DND-41 (cell line): ENCODE measurements around the gene BLOC1S6.

Source experiments
- CTCF ChIP-seq: IDR thresholded peaks from 2 replicates; pipeline ENCODE4 v1.5.1; 2012; ENCODE audit warnings: borderline replicate concordance, low read length, moderate library complexity, mild to moderate bottlenecking; ENCODE audit not compliant: poor library complexity, severe bottlenecking; ENCODE audit errors: extremely low read depth
- EZH2 ChIP-seq: IDR thresholded peaks from 3 replicates; pipeline ENCODE4 v1.6.1; 2012; ENCODE audit warnings: borderline replicate concordance, low read depth, mild to moderate bottlenecking, moderate library complexity, low read length, inconsistent platforms; ENCODE audit not compliant: severe bottlenecking

DNA sequence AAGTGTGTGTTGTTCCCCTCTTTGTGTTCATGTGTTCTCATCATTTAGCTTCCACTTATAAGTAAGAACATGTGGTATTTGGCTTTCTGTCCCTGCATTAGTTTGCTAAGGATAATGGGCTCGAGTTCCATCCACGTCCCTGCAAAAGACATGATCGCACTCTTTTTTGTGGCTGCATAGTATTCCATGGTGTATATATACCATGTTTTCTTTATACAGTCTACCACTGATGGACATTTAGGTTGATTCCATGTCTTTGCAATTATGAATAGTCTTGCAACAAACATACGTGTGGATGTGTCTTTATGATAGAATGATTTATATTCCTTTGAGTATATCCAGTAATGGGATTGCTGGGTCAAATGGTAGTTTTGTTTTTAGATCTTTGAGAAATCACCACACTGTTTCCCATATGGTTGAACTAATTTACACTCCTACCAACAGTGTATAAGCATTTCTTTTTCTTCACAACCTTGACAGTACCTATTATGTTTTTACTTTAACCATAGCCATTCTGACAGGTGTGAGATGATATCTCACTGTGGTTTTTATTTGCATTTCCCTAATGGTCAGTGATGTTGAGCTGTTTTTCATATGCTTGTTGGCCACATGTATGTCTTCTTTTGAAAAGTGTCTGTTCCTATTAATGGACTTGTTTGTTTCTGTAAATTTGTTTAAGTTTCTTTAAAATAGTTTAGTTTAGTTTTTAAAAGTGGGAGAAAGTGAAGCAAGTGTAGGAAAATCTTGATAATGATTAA is 42.7 kb upstream of the BLOC1S6 start:
- TF ChIP-seq CTCF (no peak), EZH2 (no peak)
